Liver (tissue), 3 donors: Measurements from ENCODE around the gene UBR4.
A peak's percentile ranks its signal among the peaks of the same experiment; 100 is the strongest.

Source experiments
- ATF3 ChIP-seq: IDR thresholded peaks from 2 replicates; pipeline ENCODE4 v1.6.1; 2016; ENCODE audit warnings: antibody characterized with exemption
- CTCF ChIP-seq: fragments of 150-350 bp; IDR thresholded peaks from 2 replicates; pipeline ENCODE4 v1.5.1; 2017; ENCODE audit warnings: improper control_type of control experiment, low read depth, low read length; ENCODE audit not compliant: missing input control
- EGR1 ChIP-seq, 2 donors: IDR thresholded peaks; 2 replicates each; pipeline ENCODE4 v1.6.1; 2016 to 2018; ENCODE audit warnings: antibody characterized with exemption in 2 of 2, low read depth in 2 of 2
- FOXA1 ChIP-seq: IDR thresholded peaks from 2 replicates; pipeline ENCODE4 v1.6.1; 2016; ENCODE audit warnings: antibody characterized with exemption
- JUND ChIP-seq, 2 donors: IDR thresholded peaks; 2 replicates each; pipeline ENCODE4 v1.6.1; 2016; ENCODE audit warnings: antibody characterized with exemption in 2 of 2
- RAD21 ChIP-seq, 2 donors: IDR thresholded peaks; 2 replicates each; pipeline ENCODE4 v1.6.1; 2016; ENCODE audit warnings: antibody characterized with exemption in 2 of 2, mild to moderate bottlenecking in 2 of 2
- REST ChIP-seq: IDR thresholded peaks from 2 replicates; pipeline ENCODE4 v1.6.1; 2016; ENCODE audit warnings: antibody characterized with exemption, mild to moderate bottlenecking
- TAF1 ChIP-seq: conservative IDR thresholded peaks from 2 replicates; pipeline ENCODE4 v1.6.1; 2016; ENCODE audit warnings: antibody characterized with exemption, mild to moderate bottlenecking
- ZBTB33 ChIP-seq: IDR thresholded peaks from 2 replicates; pipeline ENCODE4 v1.6.1; 2016; ENCODE audit warnings: antibody characterized with exemption
- donor health status: healthy.
- donor health status: healthy.

GRCh38 chr1:19067182-19067911 is 142.7 kb downstream of the UBR4 start:
- TF ChIP-seq CTCF (peak; percentile 13), EGR1 (IDR thresholded peaks at IDR 0.05; ENCODE audit: low read depth in 2 of 2) (no peak), REST (no peak), ATF3 (no peak), RAD21 (IDR thresholded peaks at IDR 0.05) (peak; percentile 34 to 61), TAF1 (no peak), FOXA1 (no peak), JUND (IDR thresholded peaks at IDR 0.05) (no peak), ZBTB33 (no peak)
